ENCODE measurements around the gene LIPM.

DNA sequence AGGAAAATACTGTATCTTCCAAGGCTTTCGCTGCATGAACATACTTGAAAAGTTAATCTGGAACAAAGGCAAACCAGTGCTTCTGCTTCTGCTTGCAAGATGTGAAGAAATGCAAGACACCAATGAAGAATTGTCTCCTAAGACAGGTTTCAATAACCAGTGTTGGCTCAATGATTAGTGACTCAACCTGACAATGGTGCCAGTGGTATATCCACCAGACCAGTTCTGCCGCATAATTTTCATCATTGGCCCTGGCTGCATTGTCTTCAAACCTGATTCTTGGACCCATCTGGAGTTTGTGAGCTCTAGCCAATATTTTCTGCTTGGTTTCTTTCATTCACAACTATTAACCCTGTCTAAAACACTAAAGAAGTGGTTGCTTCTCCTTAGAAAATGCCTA, 63.9 kb downstream of the LIPM start:
- TF ChIP-seq CTCF (IDR thresholded peaks at IDR 0.05) (no peak), EP300 (IDR thresholded peaks at IDR 0.05) (no peak)

Data from sigmoid colon (tissue), 4 donors.